ACC112 (cell line): ENCODE measurements around the gene MYO1D.
"Not testable (repeated sequence)": the region's sequence is repeated elsewhere in the genome, so short reads cannot be mapped to it uniquely, and the experiment has no call there.

ENCODE experiments used
- H2AFZ ChIP-seq: fragments of 200-600 bp; sonication (generic); one replicate; pipeline ENCODE4 v1.6.0; 2017; ENCODE audit warnings: antibody characterized with exemption, low read length; ENCODE audit not compliant: unreplicated experiment
- H3K27ac ChIP-seq: fragments of 200-600 bp; sonication (generic); 2 replicates; pipeline ENCODE4 v1.5.1; 2014; ENCODE audit warnings: low read depth, mild to moderate bottlenecking, antibody characterized with exemption, low read length, moderate library complexity
- H3K27me3 ChIP-seq: fragments of 200-600 bp; sonication (generic); 2 replicates; pipeline ENCODE4 v1.6.1; 2014; ENCODE audit warnings: mild to moderate bottlenecking, antibody characterized with exemption, low read length, moderate library complexity, mixed read lengths; ENCODE audit not compliant: insufficient read depth
- H3K36me3 ChIP-seq: fragments of 200-600 bp; sonication (generic); 2 replicates; pipeline ENCODE4 v1.6.1; 2016; ENCODE audit warnings: mild to moderate bottlenecking, antibody characterized with exemption, low read length, moderate library complexity, mixed read lengths; ENCODE audit not compliant: insufficient read depth
- H3K4me1 ChIP-seq: fragments of 200-600 bp; sonication (generic); one replicate; pipeline ENCODE4 v1.6.1; 2016; ENCODE audit warnings: low read length, mixed read lengths; ENCODE audit not compliant: insufficient read depth, unreplicated experiment, control insufficient read depth
- H3K4me3 ChIP-seq: fragments of 200-600 bp; sonication (generic); 2 replicates; pipeline ENCODE4 v1.5.1; 2014; ENCODE audit warnings: mild to moderate bottlenecking, low read depth, low read length
- H3K79me2 ChIP-seq: fragments of 200-600 bp; sonication (generic); one replicate; pipeline ENCODE4 v1.6.0; 2016; ENCODE audit warnings: low read length; ENCODE audit not compliant: control insufficient read depth, unreplicated experiment, insufficient read depth

MYO1D gene

DNA sequence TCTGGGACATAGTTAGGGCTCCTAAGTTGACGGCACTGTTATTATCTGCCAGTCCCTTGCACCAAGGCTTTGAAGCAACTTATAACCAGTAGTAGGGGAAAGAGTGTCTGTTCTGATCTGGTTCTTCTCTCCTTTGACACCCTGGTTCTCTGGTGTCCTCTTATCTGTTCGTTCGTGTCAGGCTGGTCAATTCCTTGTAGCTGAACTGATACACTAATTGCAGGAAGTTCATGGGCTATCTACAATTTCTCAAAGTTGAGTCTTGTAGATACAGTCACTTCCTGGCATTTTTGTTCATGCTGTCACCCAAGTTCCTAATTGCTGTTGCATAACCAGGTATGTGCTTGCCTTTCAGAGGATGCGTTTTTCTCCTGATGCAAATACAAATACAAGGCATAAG lies 17.3 kb upstream of the MYO1D start:
- H3K27ac ChIP-seq = no peak overlapping the region
- no peak overlapping the region for H2AFZ ChIP-seq
- no peaks in the 10 kb centered on the region for H3K79me2 ChIP-seq
- peaks cover 5% of the 10 kb centered on the region for H3K4me1 ChIP-seq
- no peaks in the 10 kb centered on the region for H3K36me3 ChIP-seq
- H3K4me3 ChIP-seq = no peak overlapping the region
- peaks cover 9% of the 10 kb centered on the region; the same call in 1 of the 2 replicates for H3K27me3 ChIP-seq

DNA sequence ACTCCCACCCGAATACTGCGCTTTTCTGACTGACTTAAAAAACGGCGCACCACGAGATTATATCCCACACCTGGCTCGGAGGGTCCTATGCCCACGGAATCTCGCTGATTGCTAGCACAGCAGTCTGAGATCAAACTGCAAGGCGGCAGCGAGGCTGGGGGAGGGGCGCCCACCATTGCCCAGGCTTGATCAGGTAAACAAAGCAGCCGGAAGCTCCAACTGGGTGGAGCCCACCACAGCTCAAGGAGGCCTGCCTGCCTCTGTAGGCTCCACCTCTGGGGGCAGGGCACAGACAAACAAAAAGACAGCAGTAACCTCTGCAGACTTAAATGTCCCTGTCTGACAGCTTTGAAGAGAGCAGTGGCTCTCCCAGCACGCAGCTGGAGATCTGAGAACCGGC lies 10.5 kb upstream of the MYO1D start:
- H3K27me3 ChIP-seq, H3K36me3 ChIP-seq, H3K27ac ChIP-seq, H2AFZ ChIP-seq, H3K4me1 ChIP-seq, H3K79me2 ChIP-seq, H3K4me3 ChIP-seq: not testable (repeated sequence)

DNA sequence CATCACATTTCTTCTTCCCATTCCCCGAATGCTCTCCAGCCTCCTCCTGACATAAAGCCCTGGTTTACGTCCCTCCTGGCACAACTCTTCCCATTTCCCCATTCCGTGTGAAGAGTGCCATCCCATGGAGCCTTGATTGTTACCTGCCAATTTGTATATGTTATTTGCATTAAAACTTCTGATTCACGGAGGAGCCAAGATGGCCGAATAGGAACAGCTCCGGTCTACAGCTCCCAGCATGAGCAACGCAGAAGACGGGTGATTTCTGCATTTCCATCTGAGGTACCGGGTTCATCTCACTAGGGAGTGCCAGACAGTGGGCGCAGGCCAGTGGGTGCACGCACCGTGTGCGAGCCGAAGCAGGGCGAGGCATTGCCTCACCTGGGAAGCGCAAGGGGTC lies 10.0 kb upstream of the MYO1D start:
- not testable (repeated sequence) for H2AFZ ChIP-seq, H3K4me1 ChIP-seq, H3K79me2 ChIP-seq, H3K27ac ChIP-seq, H3K27me3 ChIP-seq, H3K36me3 ChIP-seq, H3K4me3 ChIP-seq

DNA sequence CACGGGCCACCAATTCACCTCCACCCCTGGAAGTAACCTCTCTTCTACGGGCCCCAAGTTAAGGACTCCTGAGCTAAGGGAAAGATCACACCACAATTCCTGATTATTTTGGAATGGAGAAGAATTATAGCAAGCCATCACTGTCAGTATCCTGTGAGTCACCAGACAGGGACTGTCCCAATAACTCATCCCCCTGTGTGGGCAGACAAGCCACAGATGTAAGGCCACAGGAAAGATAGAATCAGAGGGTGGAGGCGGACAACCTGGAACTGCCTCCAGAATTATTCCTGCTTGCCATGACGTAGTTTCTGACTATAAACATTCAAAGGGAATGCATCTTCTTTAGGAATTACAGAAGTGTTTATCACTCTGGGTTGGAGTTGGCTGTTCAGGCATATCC lies 5.8 kb upstream of the MYO1D start:
- Histone ChIP-seq H3K36me3 (no peaks in the 10 kb centered on the region), H3K27me3 (no peaks in the 10 kb centered on the region), H3K4me1 (peaks cover 23% of the 10 kb centered on the region), H2AFZ (no peak overlapping the region), H3K4me3 (no peak overlapping the region), H3K27ac (no peak overlapping the region), H3K79me2 (no peaks in the 10 kb centered on the region)

- Histone ChIP-seq H3K36me3 (no peaks in the 10 kb centered on the region), H3K4me1 (peaks cover 28% of the 10 kb centered on the region), H3K79me2 (no peaks in the 10 kb centered on the region), H2AFZ (no peak overlapping the region), H3K27me3 (no peaks in the 10 kb centered on the region), H3K4me3 (no peak overlapping the region), H3K27ac (no peak overlapping the region)
These were observed 5.1 kb upstream of the MYO1D start for GRCh38 chr17:32882029-32882428.

DNA sequence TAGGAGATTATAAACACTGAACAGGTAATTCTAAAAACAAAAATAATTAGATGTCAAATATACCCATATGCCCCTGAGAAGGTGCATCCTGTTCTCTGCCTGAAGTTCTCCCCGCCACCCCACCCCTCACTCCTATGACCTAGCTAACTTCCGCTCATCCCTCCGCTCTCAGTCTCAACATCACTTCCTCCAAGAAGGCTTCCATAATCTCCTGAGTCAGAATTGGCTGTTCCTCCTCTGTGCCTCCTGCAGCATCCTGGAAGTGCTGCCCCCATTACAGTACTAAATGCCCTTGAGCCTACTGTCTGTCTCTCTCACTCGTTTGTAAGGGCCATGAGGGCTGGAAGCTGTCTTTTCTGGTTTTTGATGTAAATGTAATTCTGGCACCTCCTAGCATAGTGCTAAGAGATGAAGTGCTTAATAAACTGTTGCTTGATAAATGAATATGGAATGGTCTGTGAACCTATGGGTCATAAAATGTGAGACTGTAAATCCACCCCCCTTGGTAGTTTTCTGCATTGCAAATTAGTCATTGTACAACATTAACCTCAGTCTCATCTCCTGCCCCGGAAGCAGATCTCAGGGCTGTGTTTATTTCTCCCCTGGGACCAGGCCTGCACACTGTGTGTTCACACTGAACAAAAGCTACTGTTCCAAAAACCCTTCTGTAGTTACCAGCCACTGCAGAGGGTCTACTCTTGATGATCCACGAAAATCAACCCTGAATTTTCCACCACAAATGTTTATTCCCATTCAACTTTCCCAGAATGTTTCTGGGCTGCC lies 3.9 kb upstream of the MYO1D start:
- Histone ChIP-seq H3K27me3 (no peaks in the 10 kb centered on the region), H2AFZ (peak overlapping the region; percentile 72), H3K27ac (no peak overlapping the region), H3K4me3 (no peak overlapping the region), H3K4me1 (peaks cover 28% of the 10 kb centered on the region), H3K36me3 (no peaks in the 10 kb centered on the region), H3K79me2 (no peaks in the 10 kb centered on the region)

DNA sequence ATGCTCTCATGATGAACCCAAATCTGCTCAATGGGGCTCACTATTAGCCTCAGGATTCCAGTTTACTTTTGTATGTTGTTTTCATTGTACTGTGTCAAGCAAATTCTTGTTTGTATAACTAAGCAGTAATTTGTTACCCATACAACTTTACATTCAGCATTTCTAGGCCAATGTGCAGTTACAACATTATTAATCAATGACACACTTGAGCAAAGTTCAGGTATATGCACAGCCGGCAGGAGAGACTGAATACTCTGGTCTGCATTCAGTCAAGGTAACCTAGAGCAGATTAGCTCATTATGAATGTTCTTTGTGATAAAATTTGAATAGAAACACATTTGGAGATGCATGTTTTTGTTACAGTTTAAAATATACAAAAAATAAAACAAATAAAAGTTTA lies 2.2 kb upstream of the MYO1D start:
- Histone ChIP-seq H3K36me3 (no peaks in the 10 kb centered on the region), H3K79me2 (no peaks in the 10 kb centered on the region), H3K4me3 (no peak overlapping the region), H2AFZ (no peak overlapping the region), H3K4me1 (peaks cover 31% of the 10 kb centered on the region), H3K27me3 (no peaks in the 10 kb centered on the region), H3K27ac (no peak overlapping the region)

DNA sequence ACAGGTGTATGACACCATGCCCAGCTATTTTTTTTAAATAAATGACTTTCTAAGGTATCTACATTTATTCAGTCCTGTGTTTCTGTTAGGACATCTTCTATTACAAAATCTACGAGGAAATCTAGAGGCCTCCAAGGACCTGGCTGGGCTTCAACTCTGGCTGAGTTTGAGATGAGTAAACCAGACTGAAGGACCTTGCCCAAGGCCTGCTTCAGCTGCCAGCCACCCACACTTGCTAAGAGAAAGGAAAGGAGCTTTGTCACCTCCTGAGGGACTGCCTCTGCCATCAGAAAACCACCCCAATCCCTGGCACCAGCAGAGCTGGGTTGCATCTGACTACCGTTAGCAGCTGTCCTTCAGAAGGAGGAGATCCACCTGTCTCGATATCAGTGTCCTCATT lies 1.3 kb upstream of the MYO1D start:
- H3K4me1 ChIP-seq = peaks cover 31% of the 10 kb centered on the region
- H3K4me3 ChIP-seq = no peak overlapping the region
- no peak overlapping the region for H2AFZ ChIP-seq
- H3K27ac ChIP-seq = no peak overlapping the region
- H3K36me3 ChIP-seq = no peaks in the 10 kb centered on the region
- H3K27me3 ChIP-seq = no peaks in the 10 kb centered on the region
- H3K79me2 ChIP-seq = no peaks in the 10 kb centered on the region

DNA sequence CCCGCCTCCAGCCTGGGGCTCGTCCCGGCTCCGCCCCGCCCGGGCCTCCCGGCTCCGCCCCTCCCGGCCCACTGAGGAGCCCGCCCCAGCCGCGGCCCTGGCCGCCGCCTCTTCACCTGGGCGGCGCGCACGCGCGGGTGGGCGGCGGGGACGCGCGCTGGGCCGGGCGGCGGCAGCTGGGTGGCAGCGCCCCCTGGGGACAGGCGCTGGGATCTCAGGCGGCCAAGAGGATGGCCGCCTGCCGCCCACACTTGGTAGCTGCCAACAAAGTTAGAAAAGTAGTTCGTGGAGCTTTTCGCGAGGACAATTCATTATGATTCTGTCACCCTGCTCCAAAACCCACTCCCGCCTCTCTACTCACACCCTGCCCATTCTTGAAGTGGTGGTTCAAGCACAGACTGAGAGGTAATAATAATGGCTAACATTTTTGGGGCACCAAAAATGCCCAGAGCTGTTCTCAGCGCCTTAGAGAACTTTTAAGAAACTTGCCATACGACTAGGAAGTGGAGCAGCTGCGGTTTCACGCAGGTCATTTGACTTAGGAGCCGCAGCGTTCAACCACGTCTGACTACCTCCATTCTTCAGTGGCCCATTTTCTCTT lies 340 bp upstream of the MYO1D start:
- Histone ChIP-seq H2AFZ (peak overlapping the region; percentile 99), H3K36me3 (no peaks in the 10 kb centered on the region), H3K79me2 (no peaks in the 10 kb centered on the region), H3K4me3 (peak overlapping the region; percentile 95), H3K27me3 (no peaks in the 10 kb centered on the region), H3K4me1 (peaks cover 27% of the 10 kb centered on the region), H3K27ac (no peak overlapping the region)

GRCh38 chr17:32875923-32876416 lies 954 bp downstream of the MYO1D start:
- H3K27me3 ChIP-seq = no peaks in the 10 kb centered on the region
- H3K4me3 ChIP-seq = peak overlapping the region; percentile 95
- H3K36me3 ChIP-seq = no peaks in the 10 kb centered on the region
- no peak overlapping the region for H3K27ac ChIP-seq
- peaks cover 27% of the 10 kb centered on the region for H3K4me1 ChIP-seq
- peak overlapping the region; percentile 99 for H2AFZ ChIP-seq
- no peaks in the 10 kb centered on the region for H3K79me2 ChIP-seq
